Heart left ventricle (tissue), 16 donors: ENCODE measurements around the gene CYP4F2. TPM values are rescaled to one million over a fixed set of nuclear protein-coding genes. Genes with fewer than 3 reads are reported as not detected.
"Not testable (repeated sequence)": the region's sequence is repeated elsewhere in the genome, so short reads cannot be mapped to it uniquely, and the experiment has no call there.

Experiments
- ATAC-seq, 4 donors: fragments of 200-7000 bp; cut with Tn5 transposase; one replicate each; pipeline ENCODE4 v1.9.1; 2020 to 2022; ENCODE audit warnings: moderate library complexity in 4 of 4, mild to moderate bottlenecking in 3 of 4, moderate number of reproducible peaks in 1 of 4
- DNase-seq, 5 donors: peaks; one replicate each; pipeline ENCODE4 v3.0.0-alpha.2; 2020
- H3K27ac ChIP-seq, 12 donors: fragments of 200-600 bp; sonication (generic) in 4 of 12; one replicate each; pipeline versions ENCODE4 v1.5.0 to v1.8.0; 2016 to 2022; ENCODE audit warnings: mild to moderate bottlenecking in 2 of 12
- H3K27me3 ChIP-seq, 9 donors: fragments of 200-600 bp; sonication (generic) in 2 of 9; one replicate each; pipeline versions ENCODE4 v1.5.1 to v1.8.0; 2016 to 2022; ENCODE audit warnings: mild to moderate bottlenecking in 3 of 9
- H3K36me3 ChIP-seq, 9 donors: fragments of 200-600 bp; sonication (generic) in 2 of 9; one replicate each; pipeline versions ENCODE4 v1.5.0 to v1.8.0; 2018 to 2022; ENCODE audit warnings: mild to moderate bottlenecking in 2 of 9
- H3K4me1 ChIP-seq, 12 donors: fragments of 200-600 bp; sonication (generic) in 4 of 12; one replicate each; pipeline versions ENCODE4 v1.5.0 to v1.8.0; 2016 to 2022; ENCODE audit warnings: mild to moderate bottlenecking in 3 of 12
- H3K4me3 ChIP-seq, 12 donors: fragments of 200-600 bp; sonication (generic) in 4 of 12; one replicate each; pipeline versions ENCODE4 v1.5.0 to v1.8.0; 2017 to 2022; ENCODE audit warnings: mild to moderate bottlenecking in 9 of 12, moderate library complexity in 4 of 12
- H3K9me3 ChIP-seq, 12 donors: fragments of 200-600 bp; sonication (generic) in 4 of 12; one replicate each; pipeline versions ENCODE4 v1.5.0 to v1.8.0; 2016 to 2022; ENCODE audit warnings: mild to moderate bottlenecking in 1 of 12
- CTCF ChIP-seq, 12 donors: fragments of 200-600 bp; sonication (generic) in 4 of 12; IDR thresholded peaks; one replicate each; pipeline versions ENCODE4 v1.5.0 to v1.8.0; 2018 to 2022; ENCODE audit warnings: antibody characterized with exemption in 12 of 12, mild to moderate bottlenecking in 5 of 12
- POLR2A ChIP-seq, 2 donors: fragments of 450-650 bp; IDR thresholded peaks; one replicate each; pipeline ENCODE4 v1.6.1; 2017; ENCODE audit warnings: antibody characterized with exemption in 2 of 2, mild to moderate bottlenecking in 2 of 2, moderate library complexity in 2 of 2
- WGBS, 4 donors: extraction: QIAGEN DNeasy Blood & Tissue Kit in 2 of 4; methylation state at CpG; one replicate each; pipeline versions ENCODE4 v1.1.5 to v1.1.7; 2013 to 2018; 5-methylcytosine and 5-hydroxymethylcytosine counted together
- intact Hi-C, 10 donors: fragments of 100-400 bp; cut with DNase I; formaldehyde crosslinking; loops; one replicate each; pipeline versions ENCODE4 v1.11.1 to v1.14.2; 2022
- polyA plus RNA-seq, 2 donors: library from polyadenylated mRNA; stranded (reverse); fragments of 200-250 nt; gene quantifications; one replicate each; pipeline ENCODE4 v1.2.3, GENCODE V29; 2013
- total RNA-seq, 9 donors: library from RNA; depleted of rRNA in 2 of 9; stranded (reverse); fragments of >200 nt in 2 of 9; fragmentation: NEBNext Ultra II Directional in 3 of 9; extraction: Animal tissue kit (Norgen Biotek cat#: 25700) in 3 of 9; gene quantifications; one replicate each; pipeline versions ENCODE4 v1.1.0 to v1.2.4, GENCODE V29; 2016 to 2023
- donor health status: ischemic (EF 13 %, LVEDD 7.1; RV severe dilation, severe dysfunction).
- donor health status: healthy with polysubstance abuse.
- donor health status: DM: no; HTN: yes; CAD: no.
- donor health status: DM: no; HTN: no; CAD: no.
- donor health status: ischemic (EF 25% LVEDD 6.9; RV normal size, moderate dysfunction).
- donor health status: ischemic (EF 25% LVEDD 5.7; RV mildly dilated, moderate dysfunction).
- donor health status: healthy.
- donor health status: DM: yes; HTN: yes; CAD: no.
- donor health status: ischemic (EF 35%, LVEDD 5.7; RV mildly dilated, moderate dysfunction).
- donor health status: nonischemic (EF 11% LVEDD 7.7; RV severe dilation, severe dysfunction).
- donor health status: DM: yes; HTN: yes; CAD: no.
- donor health status: PGD.
- donor health status: ischemic (EF 29% LVEDD 5.4; RV normal size, mild dysfunction).
- donor health status: nonischemic (EF 23%, LVEDD 6.1; RV moderate dilation, normal function).

CYP4F2 gene
- total and polyA plus RNA-seq, 11 donors: not detected

- H3K4me3 ChIP-seq: peak overlapping the region; percentile 53 to 99 (median 77)
- H3K27ac ChIP-seq: peak overlapping the region; percentile 87 to 100 (median 94)
- intact Hi-C loops: no loop called here
- H3K27me3 ChIP-seq: no peaks in the 10 kb centered on the region
- DNase-seq: peak; percentile 96 to 99 (median 98)
- peak; percentile 99 to 100 (median 100) for ATAC-seq
- H3K36me3 ChIP-seq: no peaks in the 10 kb centered on the region
- H3K4me1 ChIP-seq: peaks cover 0 to 15% (median 5%) of the 10 kb centered on the region in 12 donors
- no peaks in the 10 kb centered on the region for H3K9me3 ChIP-seq
- TF ChIP-seq CTCF (IDR thresholded peaks at IDR 0.05) (no peak), POLR2A (IDR thresholded peaks at IDR 0.05) (peak in 1 of 2 donors; percentile 88)
- 0 to 1% (median 1%) methylated on average over 44 to 65 of the region's 65 CpGs for WGBS, 4 donors
Measured at GRCh38 chr19:15836330-15837220, 61.3 kb downstream of the CYP4F2 start.

DNA sequence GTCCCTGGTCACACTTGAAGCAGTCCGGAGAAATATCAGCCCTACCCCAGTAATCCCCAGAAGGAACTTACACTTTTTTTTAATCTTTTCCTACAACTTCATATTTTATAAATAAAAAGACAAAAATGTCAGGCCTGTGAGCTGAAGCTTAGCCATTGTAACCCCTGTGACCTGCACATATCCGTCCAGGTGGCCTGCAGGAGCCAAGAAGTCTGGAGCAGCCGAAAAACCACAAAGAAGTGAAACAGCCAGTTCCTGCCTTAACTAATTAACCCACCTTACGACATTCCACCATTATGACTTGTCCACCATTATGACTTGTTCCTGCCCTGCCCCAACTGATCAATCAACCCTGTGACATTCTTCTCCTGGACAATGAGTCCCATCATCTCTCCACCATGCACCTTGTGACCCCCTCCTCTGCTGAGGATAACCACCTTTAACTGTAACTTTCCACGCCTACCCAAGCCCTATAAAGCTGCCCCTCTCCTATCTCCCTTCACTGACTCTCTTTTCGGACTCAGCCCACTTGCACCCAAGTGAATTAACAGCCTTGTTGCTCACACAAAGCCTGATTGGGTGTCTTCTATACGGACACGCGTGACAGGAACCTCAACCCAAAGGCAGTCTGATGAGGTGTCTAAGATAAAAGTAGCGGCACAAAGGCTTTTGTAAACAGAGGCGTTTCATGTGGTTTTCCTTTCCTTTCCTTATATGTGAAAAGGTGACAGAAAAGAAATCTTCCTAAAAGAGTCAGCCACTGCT is 62.1 kb downstream of the CYP4F2 start:
- peaks cover 0 to 15% (median 5%) of the 10 kb centered on the region in 12 donors for H3K4me1 ChIP-seq
- H3K9me3 ChIP-seq, H3K36me3 ChIP-seq, DNase-seq, intact Hi-C loops, ATAC-seq, H3K27me3 ChIP-seq: not testable (repeated sequence)
- 41 to 49% (median 45%) methylated on average over 11 of the region's 11 CpGs for whole genome bisulfite sequencing, 4 donors
- peak overlapping the region; percentile 87 to 100 (median 94) for H3K27ac ChIP-seq
- peak overlapping the region; percentile 53 to 99 (median 77) for H3K4me3 ChIP-seq

GRCh38 chr19:15834232-15834631 is 63.6 kb downstream of the CYP4F2 start:
- H3K36me3 ChIP-seq, H3K27me3 ChIP-seq, intact Hi-C loops, DNase-seq, H3K4me3 ChIP-seq, H3K9me3 ChIP-seq, H3K27ac ChIP-seq, ATAC-seq: not testable (repeated sequence)
- WGBS, 4 donors: 85 to 97% (median 89%) methylated on average over 3 of the region's 3 CpGs
- peaks cover 0 to 15% (median 5%) of the 10 kb centered on the region in 12 donors for H3K4me1 ChIP-seq

DNA sequence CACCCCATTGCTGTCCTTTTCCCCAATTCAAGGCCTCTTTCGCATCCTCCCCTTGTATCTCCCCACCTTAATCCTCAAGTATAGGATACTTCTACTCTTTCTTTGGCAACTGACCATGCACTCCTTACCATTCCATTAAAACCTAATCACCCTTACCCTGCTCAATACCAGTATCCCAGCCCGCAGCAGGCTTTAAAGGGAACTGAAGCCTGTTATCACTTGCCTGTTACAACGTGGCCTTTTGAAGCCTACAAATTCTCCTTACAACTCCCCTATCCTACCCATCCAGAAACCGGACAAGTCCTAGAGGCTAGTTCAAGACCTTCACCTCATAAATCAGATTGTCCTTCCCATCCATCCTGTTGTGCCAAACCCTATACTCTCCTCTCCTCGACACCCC is 66.2 kb downstream of the CYP4F2 start:
- H3K36me3 ChIP-seq: no peaks in the 10 kb centered on the region
- no peaks in the 10 kb centered on the region for H3K9me3 ChIP-seq
- H3K27ac ChIP-seq: no peak overlapping the region
- TF ChIP-seq CTCF (IDR thresholded peaks at IDR 0.05) (no peak), POLR2A (IDR thresholded peaks at IDR 0.05) (no peak)
- peaks cover 0 to 7% (median 5%) of the 10 kb centered on the region in 12 donors for H3K4me1 ChIP-seq
- ATAC-seq (no peak), DNase-seq (no peak)
- intact Hi-C loops: no loop called here
- 75 to 84% (median 81%) methylated on average over 5 of the region's 5 CpGs for WGBS, 4 donors
- H3K4me3 ChIP-seq: no peak overlapping the region
- H3K27me3 ChIP-seq: peaks cover 0 to 21% (median 0%) of the 10 kb centered on the region in 9 donors

- H3K36me3 ChIP-seq: no peaks in the 10 kb centered on the region
- no peak for DNase-seq
- H3K27ac ChIP-seq: no peak overlapping the region
- ATAC-seq: no peak
- intact Hi-C loops: no loop called here
- H3K4me1 ChIP-seq: no peaks in the 10 kb centered on the region
- TF ChIP-seq CTCF (IDR thresholded peaks at IDR 0.05) (no peak), POLR2A (IDR thresholded peaks at IDR 0.05) (no peak)
- H3K9me3 ChIP-seq: no peaks in the 10 kb centered on the region
- WGBS, 4 donors: 80 to 91% (median 84%) methylated on average over 8 of the region's 8 CpGs
- H3K27me3 ChIP-seq: peaks cover 0 to 21% (median 0%) of the 10 kb centered on the region in 9 donors
- no peak overlapping the region for H3K4me3 ChIP-seq
Measured at GRCh38 chr19:15829786-15830185, 68.1 kb downstream of the CYP4F2 start.
